ENCODE results near the gene YKT6.

The YKT6 gene

GRCh38 chr7:44180631-44181030 is 20.1 kb upstream of the YKT6 start:
- no peak for DNase-seq (ENCODE audit: low read depth, low spot score)
- no peak overlapping the region for H3K4me3 ChIP-seq (ENCODE audit: low read depth, low read length)
- no peak for TF ChIP-seq CTCF (IDR thresholded peaks at IDR 0.05; ENCODE audit: low read depth, low read length)
- in situ Hi-C loops (cut with HindIII; ENCODE audit: low sequenced_read_pairs): no loop called here

GRCh38 chr7:44182827-44183226 is 18.0 kb upstream of the YKT6 start:
- no peak for TF ChIP-seq CTCF (IDR thresholded peaks at IDR 0.05; ENCODE audit: low read depth, low read length)
- in situ Hi-C loops (cut with HindIII; ENCODE audit: low sequenced_read_pairs): no loop called here
- H3K4me3 ChIP-seq (ENCODE audit: low read depth, low read length): no peak overlapping the region
- no peak for DNase-seq (ENCODE audit: low read depth, low spot score)

GRCh38 chr7:44183386-44183785 is 17.4 kb upstream of the YKT6 start:
- TF ChIP-seq CTCF (IDR thresholded peaks at IDR 0.05; ENCODE audit: low read depth, low read length): no peak
- no peak overlapping the region for H3K4me3 ChIP-seq (ENCODE audit: low read depth, low read length)
- in situ Hi-C loops (cut with HindIII; ENCODE audit: low sequenced_read_pairs): no loop called here

GRCh38 chr7:44184206-44184872 is 16.4 kb upstream of the YKT6 start:
- no peak overlapping the region for H3K4me3 ChIP-seq (ENCODE audit: low read depth, low read length)
- TF ChIP-seq CTCF (IDR thresholded peaks at IDR 0.05; ENCODE audit: low read depth, low read length): no peak
- peak; percentile 93 for DNase-seq (ENCODE audit: low read depth, low spot score)
- in situ Hi-C loops (cut with HindIII; ENCODE audit: low sequenced_read_pairs): no loop called here

More at GRCh38 chr7:44183386-44183785, 17.4 kb upstream of the YKT6 start:
- DNase-seq (ENCODE audit: low read depth, low spot score): no peak

- in situ Hi-C loops (cut with HindIII; ENCODE audit: low sequenced_read_pairs): no loop called here
- DNase-seq (ENCODE audit: low read depth, low spot score): no peak
- no peak overlapping the region for H3K4me3 ChIP-seq (ENCODE audit: low read depth, low read length)
- TF ChIP-seq CTCF (IDR thresholded peaks at IDR 0.05; ENCODE audit: low read depth, low read length): no peak
Measured at GRCh38 chr7:44184873-44185446, 15.8 kb upstream of the YKT6 start.

- TF ChIP-seq CTCF (IDR thresholded peaks at IDR 0.05; ENCODE audit: low read depth, low read length): no peak
- in situ Hi-C loops (cut with HindIII; ENCODE audit: low sequenced_read_pairs): no loop called here
- DNase-seq (ENCODE audit: low read depth, low spot score): no peak
- no peak overlapping the region for H3K4me3 ChIP-seq (ENCODE audit: low read depth, low read length)
Measured at GRCh38 chr7:44185729-44186128, 15.0 kb upstream of the YKT6 start.
